Mesenchymal stem cell (in vitro differentiated cells and primary cell): Measurements from ENCODE around the gene POLR1G.
"Not testable (repeated sequence)": the region's sequence is repeated elsewhere in the genome, so short reads cannot be mapped to it uniquely, and the experiment has no call there.

Experiments used
- DNase-seq: peaks from one replicate; pipeline ENCODE4 v3.0.0-alpha.2; 2013
- H2AFZ ChIP-seq: one replicate; pipeline ENCODE4 v1.6.1; 2013; ENCODE audit warnings: low read depth, mild to moderate bottlenecking, control low read depth, inconsistent platforms, low read length, moderate library complexity
- H2AK5ac ChIP-seq: 2 replicates; pipeline ENCODE4 v1.6.1; 2013; ENCODE audit warnings: low read length, moderate library complexity, mild to moderate bottlenecking, inconsistent platforms; ENCODE audit not compliant: severe bottlenecking
- H2BK120ac ChIP-seq: one replicate; pipeline ENCODE4 v1.6.1; 2013; ENCODE audit warnings: low read depth, mild to moderate bottlenecking, inconsistent platforms, low read length, moderate library complexity
- H2BK12ac ChIP-seq, 2 experiments: one replicate each; pipeline ENCODE4 v1.6.1; 2013; ENCODE audit warnings: inconsistent platforms in 2 of 2, low read length in 2 of 2, mild to moderate bottlenecking in 2 of 2, moderate library complexity in 2 of 2, control low read depth in 1 of 2
- H2BK15ac ChIP-seq: one replicate; pipeline ENCODE4 v1.6.1; 2013; ENCODE audit warnings: mild to moderate bottlenecking, low read depth, inconsistent platforms; ENCODE audit not compliant: poor library complexity, severe bottlenecking
- H2BK5ac ChIP-seq: 2 replicates; pipeline ENCODE4 v1.6.1; 2013; ENCODE audit warnings: low read depth, mild to moderate bottlenecking, low read length, control low read depth, inconsistent platforms; ENCODE audit not compliant: poor library complexity, severe bottlenecking
- H3K14ac ChIP-seq, 2 experiments: one replicate each; pipeline ENCODE4 v1.6.1; 2013; ENCODE audit warnings: inconsistent platforms in 2 of 2, low read length in 2 of 2, control low read depth in 1 of 2, mild to moderate bottlenecking in 1 of 2, moderate library complexity in 1 of 2
- H3K18ac ChIP-seq, 2 experiments: one replicate each; pipeline ENCODE4 v1.6.1; 2013; ENCODE audit warnings: inconsistent platforms in 2 of 2, low read length in 2 of 2, control low read depth in 1 of 2, low read depth in 1 of 2, mild to moderate bottlenecking in 1 of 2
- H3K23ac ChIP-seq, 2 experiments: one replicate each; pipeline ENCODE4 v1.6.1; 2013; ENCODE audit warnings: inconsistent platforms in 2 of 2, low read length in 2 of 2, mild to moderate bottlenecking in 2 of 2, moderate library complexity in 2 of 2, control low read depth in 1 of 2
- H3K27ac ChIP-seq: 2 replicates; pipeline ENCODE4 v1.5.1; 2013; ENCODE audit warnings: mild to moderate bottlenecking, moderate library complexity, low read length, control low read depth, inconsistent platforms; ENCODE audit not compliant: poor library complexity, severe bottlenecking
- H3K27me3 ChIP-seq, 2 experiments: 2 replicates each; pipeline versions ENCODE4 v1.6.1 to v1.7.0; 2013; ENCODE audit warnings: low read length in 2 of 2, mild to moderate bottlenecking in 2 of 2, moderate library complexity in 2 of 2, control low read depth in 1 of 2, inconsistent platforms in 1 of 2; ENCODE audit not compliant: control insufficient read depth in 1 of 2, insufficient read depth in 1 of 2
- H3K36me3 ChIP-seq, 2 experiments: 2 replicates each; pipeline versions ENCODE4 v1.6.1 to v1.7.0; 2013; ENCODE audit warnings: low read length in 2 of 2, control low read depth in 1 of 2, inconsistent platforms in 1 of 2, low read depth in 1 of 2, mild to moderate bottlenecking in 1 of 2; ENCODE audit not compliant: insufficient read depth in 2 of 2, control insufficient read depth in 1 of 2
- H3K4ac ChIP-seq, 2 experiments: one replicate each; pipeline ENCODE4 v1.6.1; 2013; ENCODE audit warnings: inconsistent platforms in 2 of 2, low read length in 2 of 2, mild to moderate bottlenecking in 2 of 2, moderate library complexity in 2 of 2, control low read depth in 1 of 2, low read depth in 1 of 2
- H3K4me1 ChIP-seq: 2 replicates; pipeline ENCODE4 v1.6.1; 2013; ENCODE audit warnings: low read depth, low read length, control low read depth; ENCODE audit not compliant: control insufficient read depth, insufficient read depth
- H3K4me2 ChIP-seq: 2 replicates; pipeline ENCODE4 v1.6.1; 2013; ENCODE audit warnings: low read length, mild to moderate bottlenecking, inconsistent platforms; ENCODE audit not compliant: poor library complexity, severe bottlenecking
- H3K4me3 ChIP-seq, 2 experiments: 2 replicates each; pipeline versions ENCODE4 v1.5.1 to v1.7.0; 2013; ENCODE audit warnings: low read length in 2 of 2, mild to moderate bottlenecking in 2 of 2, control low read depth in 1 of 2, low read depth in 1 of 2; ENCODE audit not compliant: insufficient read depth in 1 of 2
- H3K79me1 ChIP-seq: replicated peaks from 2 replicates; pipeline ENCODE4 v1.6.1; 2013; ENCODE audit warnings: mild to moderate bottlenecking, control low read depth, low read length, inconsistent platforms; ENCODE audit not compliant: poor library complexity, severe bottlenecking
- H3K9ac ChIP-seq: 2 replicates; pipeline ENCODE4 v1.7.0; 2013; ENCODE audit warnings: mild to moderate bottlenecking, low read length, moderate library complexity
- H3K9me3 ChIP-seq: 2 replicates; pipeline ENCODE4 v1.7.0; 2013; ENCODE audit warnings: mild to moderate bottlenecking, low read length; ENCODE audit not compliant: control insufficient read depth
- H4K8ac ChIP-seq: one replicate; pipeline ENCODE4 v1.6.1; 2013; ENCODE audit warnings: inconsistent platforms, mild to moderate bottlenecking, low read length, moderate library complexity
- H4K91ac ChIP-seq: one replicate; pipeline ENCODE4 v1.6.1; 2013; ENCODE audit warnings: mild to moderate bottlenecking, low read length, inconsistent platforms
- WGBS: methylation state at CpG from one replicate; pipeline ENCODE4 v1.1.7; 2013; ENCODE audit warnings: mixed read lengths; 5-methylcytosine and 5-hydroxymethylcytosine counted together

Gene POLR1G

GRCh38 chr19:45408121-45408520 lies 1.7 kb downstream of the POLR1G start:
- no peak overlapping the region for H2BK12ac ChIP-seq

GRCh38 chr19:45408830-45409556 lies 2.5 kb downstream of the POLR1G start:
- H3K79me1 ChIP-seq: peaks cover 24% of the 10 kb centered on the region
- no peak for DNase-seq
- H3K36me3 ChIP-seq: peaks cover 29 to 34% of the 10 kb centered on the region in 2 experiments
- H2BK12ac ChIP-seq: no peak overlapping the region
- H3K9me3 ChIP-seq: no peaks in the 10 kb centered on the region
- H3K4me2 ChIP-seq: no peak overlapping the region
- 96% methylated on average over 15 of the region's 15 CpGs for WGBS
- no peak overlapping the region for H2BK15ac ChIP-seq
- no peak overlapping the region for H3K9ac ChIP-seq
- H3K23ac ChIP-seq: no peak overlapping the region
- H2BK120ac ChIP-seq: no peak overlapping the region
- no peaks in the 10 kb centered on the region for H3K27me3 ChIP-seq
- peak overlapping the region; percentile 12 for H4K91ac ChIP-seq
- peaks cover 20% of the 10 kb centered on the region for H3K4me1 ChIP-seq
- no peak overlapping the region for H2AFZ ChIP-seq
- H3K27ac ChIP-seq: no peak overlapping the region
- no peak overlapping the region for H3K4me3 ChIP-seq
- H2AK5ac ChIP-seq: no peak overlapping the region
- H3K18ac ChIP-seq: no peak overlapping the region
- H3K14ac ChIP-seq: no peak overlapping the region
- H4K8ac ChIP-seq: no peak overlapping the region
- no peak overlapping the region for H2BK5ac ChIP-seq
- no peak overlapping the region for H3K4ac ChIP-seq

More at GRCh38 chr19:45408121-45408520, 1.7 kb downstream of the POLR1G start:
- H3K27me3 ChIP-seq: no peaks in the 10 kb centered on the region
- H3K27ac ChIP-seq: no peak overlapping the region
- no peak overlapping the region for H3K4me3 ChIP-seq
- DNase-seq: no peak
- peaks cover 24% of the 10 kb centered on the region for H3K4me1 ChIP-seq
- no peak overlapping the region for H2AFZ ChIP-seq
- no peak overlapping the region for H3K18ac ChIP-seq
- peak overlapping the region; percentile 39 for H4K8ac ChIP-seq
- no peak overlapping the region for H3K4me2 ChIP-seq
- H3K9me3 ChIP-seq: no peaks in the 10 kb centered on the region
- H2AK5ac ChIP-seq: no peak overlapping the region
- no peak overlapping the region for H3K4ac ChIP-seq
- H3K9ac ChIP-seq: no peak overlapping the region
- H3K36me3 ChIP-seq: peaks cover 20 to 26% of the 10 kb centered on the region in 2 experiments
- no peak overlapping the region for H3K14ac ChIP-seq
- H2BK5ac ChIP-seq: no peak overlapping the region
- H2BK120ac ChIP-seq: no peak overlapping the region
- no peak overlapping the region for H4K91ac ChIP-seq
- peak overlapping the region; percentile 83 for H2BK15ac ChIP-seq
- 97% methylated on average over 8 of the region's 8 CpGs for WGBS
- H3K23ac ChIP-seq: no peak overlapping the region
- H3K79me1 ChIP-seq: peaks cover 25% of the 10 kb centered on the region

DNA sequence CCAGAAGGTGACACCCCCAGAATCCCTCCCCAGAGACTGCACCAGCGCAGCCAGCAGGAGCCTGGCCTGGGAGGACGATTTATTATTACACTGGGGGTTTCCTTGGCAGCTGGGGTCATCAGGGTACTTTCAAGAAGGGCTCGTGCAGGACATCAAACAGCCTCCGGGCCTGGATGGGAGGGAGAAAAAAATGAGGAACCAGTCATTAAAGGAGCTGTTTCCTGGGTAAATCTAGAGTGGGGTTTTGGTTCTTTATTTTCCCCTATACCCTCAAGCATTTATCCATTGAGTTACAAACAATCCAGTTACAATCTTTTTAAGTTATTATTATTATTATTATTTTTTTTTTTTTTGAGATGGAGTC lies 3.1 kb downstream of the POLR1G start:
- Histone ChIP-seq H2BK15ac (no peak overlapping the region), H3K36me3 (peaks cover 35 to 40% of the 10 kb centered on the region in 2 experiments), H3K27ac (no peak overlapping the region), H4K8ac (no peak overlapping the region), H3K9ac (no peak overlapping the region), H3K4me1 (peaks cover 15% of the 10 kb centered on the region), H2BK120ac (no peak overlapping the region), H3K9me3 (no peaks in the 10 kb centered on the region), H3K23ac (no peak overlapping the region), H3K4ac (no peak overlapping the region), H2AFZ (no peak overlapping the region), H2BK5ac (no peak overlapping the region), H2BK12ac (no peak overlapping the region), H3K18ac (no peak overlapping the region), H3K79me1 (peaks cover 23% of the 10 kb centered on the region), H3K4me2 (no peak overlapping the region), H3K14ac (no peak overlapping the region), H3K4me3 (no peak overlapping the region), H2AK5ac (no peak overlapping the region), H3K27me3 (no peaks in the 10 kb centered on the region), H4K91ac (no peak overlapping the region)
- no peak for DNase-seq
- WGBS: 83% methylated on average over 2 of the region's 4 CpGs

DNA sequence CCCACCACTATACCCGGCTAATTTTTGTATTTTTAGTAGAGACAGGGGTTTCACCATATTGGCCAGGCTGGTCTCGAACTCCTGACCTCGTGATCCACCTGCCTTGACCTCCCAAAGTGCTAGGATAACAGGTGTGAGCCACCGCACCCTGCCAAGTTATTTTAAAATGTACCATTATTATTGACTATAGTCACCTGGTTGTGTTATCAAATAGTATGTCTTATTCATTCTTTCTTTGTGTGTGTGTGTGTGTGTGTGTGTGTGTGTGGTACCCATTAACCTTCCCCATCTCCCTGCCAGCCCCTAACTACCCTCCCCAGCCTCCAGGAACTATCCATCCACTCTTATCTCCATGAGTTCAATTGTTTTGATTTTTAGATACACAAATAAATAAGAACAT lies 3.9 kb downstream of the POLR1G start:
- 96% methylated on average over 3 of the region's 4 CpGs for WGBS
- not testable (repeated sequence) for H2BK120ac ChIP-seq, DNase-seq, H4K91ac ChIP-seq, H3K4ac ChIP-seq, H3K9me3 ChIP-seq, H3K27ac ChIP-seq, H2BK15ac ChIP-seq, H3K4me2 ChIP-seq, H3K9ac ChIP-seq, H2BK5ac ChIP-seq, H3K23ac ChIP-seq, H2AFZ ChIP-seq, H3K14ac ChIP-seq, H2AK5ac ChIP-seq, H4K8ac ChIP-seq, H3K27me3 ChIP-seq, H3K18ac ChIP-seq, H3K4me3 ChIP-seq, H2BK12ac ChIP-seq
- peaks cover 23% of the 10 kb centered on the region for H3K79me1 ChIP-seq
- peaks cover 38 to 46% of the 10 kb centered on the region in 2 experiments for H3K36me3 ChIP-seq
- peaks cover 11% of the 10 kb centered on the region for H3K4me1 ChIP-seq
